RWPE2 (cell line): ENCODE results near the gene SLC25A26.

Source experiments
- ATAC-seq: fragments of 200-7000 bp; cut with Tn5 transposase; 3 replicates; pipeline ENCODE4 v1.9.1; 2021; ENCODE audit warnings: low read depth
- DNase-seq: peaks from one replicate; pipeline ENCODE4 v3.0.0-alpha.2; 2020; ENCODE audit warnings: low spot score
- H3K27ac ChIP-seq: fragments of 450-650 bp; 2 replicates; pipeline ENCODE4 v1.5.1; 2017; ENCODE audit warnings: mild to moderate bottlenecking; ENCODE audit not compliant: poor library complexity, severe bottlenecking
- H3K27me3 ChIP-seq: fragments of 250-450 bp; sonication (Bioruptor Pico); 2 replicates; pipeline ENCODE4 v1.5.1; 2021; ENCODE audit warnings: mild to moderate bottlenecking, moderate library complexity; ENCODE audit not compliant: insufficient read depth, poor library complexity, severe bottlenecking
- H3K36me3 ChIP-seq: fragments of 250-450 bp; sonication (Bioruptor Pico); 2 replicates; pipeline ENCODE4 v1.5.1; 2020; ENCODE audit warnings: low read depth, mild to moderate bottlenecking, moderate library complexity
- H3K4me1 ChIP-seq: fragments of 250-450 bp; sonication (Bioruptor Pico); 2 replicates; pipeline ENCODE4 v1.5.1; 2021; ENCODE audit warnings: mild to moderate bottlenecking, moderate library complexity; ENCODE audit not compliant: insufficient read depth, poor library complexity, severe bottlenecking
- H3K4me3 ChIP-seq: fragments of 250-450 bp; sonication (Bioruptor Pico); 2 replicates; pipeline ENCODE4 v1.5.1; 2021; ENCODE audit warnings: mild to moderate bottlenecking, moderate library complexity; ENCODE audit not compliant: severe bottlenecking
- H3K9me3 ChIP-seq: fragments of 250-450 bp; sonication (Bioruptor Pico); 2 replicates; pipeline ENCODE4 v1.5.1; 2021; ENCODE audit warnings: mild to moderate bottlenecking, moderate library complexity; ENCODE audit not compliant: severe bottlenecking
- CTCF ChIP-seq: fragments of 450-650 bp; IDR thresholded peaks from one replicate; pipeline ENCODE4 v1.5.1; 2017; ENCODE audit warnings: mild to moderate bottlenecking, moderate library complexity; ENCODE audit not compliant: poor library complexity, severe bottlenecking

Gene SLC25A26

DNA sequence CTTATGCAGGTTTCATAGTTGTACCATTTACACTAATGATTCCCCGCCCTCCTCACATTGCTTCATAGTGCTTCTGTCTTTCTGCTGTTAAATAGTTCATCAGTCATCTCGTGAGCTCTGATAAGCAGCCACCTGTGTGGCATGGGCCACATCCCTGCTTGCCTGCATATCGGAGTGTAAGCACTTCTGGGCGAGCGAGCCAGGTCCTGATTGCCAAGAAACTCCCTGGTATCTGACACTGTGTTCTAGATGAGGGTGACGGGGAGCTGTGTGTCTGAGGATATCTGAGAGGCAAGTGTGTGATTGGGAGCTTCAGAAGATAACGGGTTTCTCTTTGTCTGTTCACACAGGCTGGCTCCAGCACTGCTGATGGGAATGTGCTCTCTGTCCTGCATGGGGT, 149.4 kb downstream of the SLC25A26 start:
- no peak overlapping the region for H3K27ac ChIP-seq
- no peak for DNase-seq
- H3K9me3 ChIP-seq: no peaks in the 10 kb centered on the region
- no peak for TF ChIP-seq CTCF
- no peaks in the 10 kb centered on the region for H3K4me1 ChIP-seq
- no peaks in the 10 kb centered on the region for H3K36me3 ChIP-seq
- H3K27me3 ChIP-seq: no peaks in the 10 kb centered on the region
- H3K4me3 ChIP-seq: no peak overlapping the region
- ATAC-seq: no peak

GRCh38 chr3:66371432-66371831, 150.6 kb downstream of the SLC25A26 start:
- no peak for DNase-seq
- TF ChIP-seq CTCF: no peak
- Histone ChIP-seq H3K36me3 (no peaks in the 10 kb centered on the region), H3K4me3 (no peak overlapping the region), H3K4me1 (peaks cover under 1% of the 10 kb centered on the region), H3K27ac (no peak overlapping the region), H3K27me3 (no peaks in the 10 kb centered on the region), H3K9me3 (no peaks in the 10 kb centered on the region)
- no peak for ATAC-seq

DNA sequence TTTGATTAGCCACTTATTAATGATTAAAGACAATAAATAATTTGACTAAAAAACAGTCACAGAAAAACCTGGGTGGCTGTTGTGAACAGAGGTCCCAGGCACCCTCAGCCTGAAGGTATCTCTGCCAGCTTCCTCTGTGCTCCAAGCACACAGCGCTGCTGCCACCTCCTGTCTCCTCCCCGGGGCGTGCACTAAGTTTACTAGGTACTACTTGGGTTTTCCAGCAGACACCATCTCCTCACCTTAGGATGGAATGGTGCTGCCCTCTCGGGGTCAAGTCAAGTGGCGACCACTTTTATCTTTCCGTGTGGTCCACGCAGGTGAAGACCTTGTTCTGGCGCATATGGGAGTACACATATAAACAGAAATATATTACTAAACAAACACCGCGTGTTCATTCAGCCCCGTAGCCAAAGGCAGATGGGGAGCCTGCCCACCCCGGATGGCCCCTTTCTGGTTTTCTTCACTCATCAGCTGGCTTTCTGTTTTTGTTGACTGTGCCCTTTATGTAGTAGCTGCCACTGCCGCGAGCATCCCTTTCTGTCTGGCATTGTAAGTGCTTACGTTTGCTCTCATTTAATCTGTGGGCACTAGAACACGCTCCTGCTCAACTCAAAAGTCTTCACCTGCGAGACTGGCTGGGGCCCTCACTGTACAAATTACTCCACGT, 152.0 kb downstream of the SLC25A26 start:
- Histone ChIP-seq H3K9me3 (no peaks in the 10 kb centered on the region), H3K27me3 (no peaks in the 10 kb centered on the region), H3K4me3 (no peak overlapping the region), H3K27ac (no peak overlapping the region), H3K36me3 (peaks cover under 1% of the 10 kb centered on the region), H3K4me1 (peaks cover 4% of the 10 kb centered on the region)
- DNase-seq: no peak
- peak; percentile 52; the same call in 2 of the 3 replicates for ATAC-seq
- TF ChIP-seq CTCF: no peak

DNA sequence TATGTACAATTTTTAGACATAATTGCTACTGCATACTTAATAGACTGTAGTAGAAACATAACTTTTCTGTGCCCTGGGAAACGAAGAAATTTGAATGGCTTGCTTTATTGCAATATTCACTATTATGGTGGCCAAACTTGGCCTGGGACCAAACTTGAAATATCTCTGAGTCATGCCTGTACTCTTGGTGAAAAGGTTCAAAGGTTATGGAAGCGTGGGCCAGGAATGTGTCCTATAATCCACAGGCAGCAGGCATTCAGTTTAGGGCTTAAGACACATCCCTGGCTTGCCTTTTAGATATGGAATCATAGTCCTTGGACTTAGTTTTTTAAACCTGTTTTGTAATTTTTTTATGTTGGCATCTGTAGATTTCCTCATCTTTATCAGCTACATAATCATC, 155.8 kb downstream of the SLC25A26 start:
- Histone ChIP-seq H3K4me3 (no peak overlapping the region), H3K9me3 (no peaks in the 10 kb centered on the region), H3K4me1 (peaks cover 4% of the 10 kb centered on the region), H3K27me3 (no peaks in the 10 kb centered on the region), H3K36me3 (peaks cover 31% of the 10 kb centered on the region), H3K27ac (no peak overlapping the region)
- TF ChIP-seq CTCF: no peak
- no peak for DNase-seq
- ATAC-seq: peak; percentile 55; the same call in 2 of the 3 replicates

DNA sequence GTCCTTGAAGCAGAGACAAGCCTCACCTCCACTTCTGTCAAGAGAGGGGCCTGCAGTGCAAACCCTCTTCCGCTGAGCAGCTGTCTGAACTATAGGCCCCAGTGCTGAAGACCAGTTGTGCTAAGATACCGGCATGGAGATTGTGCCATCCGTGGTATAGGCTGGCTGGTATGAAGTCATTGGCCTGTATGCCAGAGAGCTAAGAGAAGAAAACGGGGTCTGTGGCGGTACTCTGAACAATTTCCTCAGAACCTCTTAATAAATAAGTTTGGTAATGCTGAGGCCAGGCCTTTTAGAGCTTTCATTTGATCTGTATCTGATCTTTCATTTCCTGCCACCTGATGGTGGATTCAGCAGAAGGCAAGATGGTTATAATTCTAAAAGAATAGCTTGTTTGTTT, 157.0 kb downstream of the SLC25A26 start:
- H3K27ac ChIP-seq: no peak overlapping the region
- no peak for TF ChIP-seq CTCF
- H3K27me3 ChIP-seq: no peaks in the 10 kb centered on the region
- no peaks in the 10 kb centered on the region for H3K9me3 ChIP-seq
- DNase-seq (no peak), ATAC-seq (no peak)
- peaks cover 38% of the 10 kb centered on the region for H3K36me3 ChIP-seq
- peaks cover 4% of the 10 kb centered on the region for H3K4me1 ChIP-seq
- no peak overlapping the region for H3K4me3 ChIP-seq
